H9 (cell line): Measurements from ENCODE around the gene DPYSL3. TPM values are rescaled to one million over a fixed set of nuclear protein-coding genes. Genes with fewer than 3 reads are reported as not detected.

Experiments used
- DNase-seq: peaks from one replicate; pipeline ENCODE4 v3.0.0-alpha.2; 2017
- H2AFZ ChIP-seq: one replicate; pipeline ENCODE4 v1.6.1; 2013; ENCODE audit warnings: mild to moderate bottlenecking, low read length, control low read depth, moderate library complexity
- H2AK5ac ChIP-seq: 2 replicates; pipeline ENCODE4 v1.6.1; 2013; ENCODE audit warnings: low read length, control low read depth, mixed read lengths; ENCODE audit not compliant: insufficient read length
- H2BK120ac ChIP-seq: one replicate; pipeline ENCODE4 v1.6.1; 2013; ENCODE audit warnings: low read depth, mild to moderate bottlenecking, low read length, control low read depth, inconsistent platforms; ENCODE audit not compliant: poor library complexity, severe bottlenecking
- H2BK12ac ChIP-seq: 2 replicates; pipeline ENCODE4 v1.6.1; 2013; ENCODE audit warnings: low read length, control low read depth, mixed read lengths, low read depth; ENCODE audit not compliant: insufficient read length
- H2BK15ac ChIP-seq: 2 replicates; pipeline ENCODE4 v1.6.1; 2013; ENCODE audit warnings: low read depth, low read length, control low read depth
- H2BK20ac ChIP-seq: one replicate; pipeline ENCODE4 v1.6.1; 2013; ENCODE audit warnings: low read depth, mild to moderate bottlenecking, low read length, control low read depth, inconsistent platforms; ENCODE audit not compliant: poor library complexity, severe bottlenecking
- H2BK5ac ChIP-seq: 2 replicates; pipeline ENCODE4 v1.6.1; 2013; ENCODE audit warnings: low read length, control low read depth, mixed read lengths; ENCODE audit not compliant: insufficient read length
- H3K14ac ChIP-seq: 2 replicates; pipeline ENCODE4 v1.6.1; 2013; ENCODE audit warnings: low read length, control low read depth; ENCODE audit not compliant: insufficient read depth
- H3K18ac ChIP-seq: 2 replicates; pipeline ENCODE4 v1.6.1; 2013; ENCODE audit warnings: low read depth, mild to moderate bottlenecking, mixed read lengths, low read length, control low read depth; ENCODE audit not compliant: insufficient read length
- H3K23ac ChIP-seq: 2 replicates; pipeline ENCODE4 v1.6.1; 2013; ENCODE audit warnings: low read length, control low read depth, mixed read lengths, low read depth; ENCODE audit not compliant: insufficient read length
- H3K23me2 ChIP-seq: 2 replicates; pipeline ENCODE4 v1.6.1; 2013; ENCODE audit warnings: low read depth, mild to moderate bottlenecking, mixed read lengths, low read length, control low read depth; ENCODE audit not compliant: insufficient read length, poor library complexity, severe bottlenecking
- H3K27ac ChIP-seq: 2 replicates; pipeline ENCODE4 v1.5.1; 2013; ENCODE audit warnings: low read length, control low read depth, mixed read lengths, low read depth; ENCODE audit not compliant: insufficient read length
- H3K27me3 ChIP-seq: 2 replicates; pipeline ENCODE4 v1.6.1; 2013; ENCODE audit warnings: low read length, control low read depth, inconsistent platforms; ENCODE audit not compliant: insufficient read depth
- H3K4ac ChIP-seq: 2 replicates; pipeline ENCODE4 v1.6.1; 2013; ENCODE audit warnings: low read depth, mild to moderate bottlenecking, control low read depth, inconsistent platforms, low read length, moderate library complexity
- H3K4me1 ChIP-seq: 2 replicates; pipeline ENCODE4 v1.6.1; 2013; ENCODE audit warnings: low read length, control low read depth, inconsistent platforms; ENCODE audit not compliant: insufficient read depth
- H3K4me2 ChIP-seq: 2 replicates; pipeline ENCODE4 v1.6.1; 2013; ENCODE audit warnings: low read length, control low read depth, mixed read lengths; ENCODE audit not compliant: insufficient read length, insufficient read depth
- H3K56ac ChIP-seq: 2 replicates; pipeline ENCODE4 v1.6.1; 2013; ENCODE audit warnings: low read depth, mild to moderate bottlenecking, mixed read lengths, low read length, control low read depth; ENCODE audit not compliant: insufficient read length
- H3K79me1 ChIP-seq: 2 replicates; pipeline ENCODE4 v1.6.1; 2013; ENCODE audit warnings: low read depth, mild to moderate bottlenecking, moderate library complexity, low read length, control low read depth, inconsistent platforms; ENCODE audit not compliant: insufficient read depth, poor library complexity, severe bottlenecking
- H3K79me2 ChIP-seq: 2 replicates; pipeline ENCODE4 v1.6.1; 2013; ENCODE audit warnings: low read length, control low read depth, inconsistent platforms; ENCODE audit not compliant: insufficient read depth
- H3K9ac ChIP-seq: 2 replicates; pipeline ENCODE4 v1.6.1; 2013; ENCODE audit warnings: low read length, control low read depth, mixed read lengths; ENCODE audit not compliant: insufficient read length; ENCODE audit errors: extremely low read depth
- H3K9me3 ChIP-seq: one replicate; pipeline ENCODE4 v1.6.1; 2013; ENCODE audit warnings: low read depth, low read length, inconsistent platforms; ENCODE audit not compliant: control insufficient read depth
- H3T11ph ChIP-seq: one replicate; pipeline ENCODE4 v1.6.1; 2013; ENCODE audit warnings: mild to moderate bottlenecking, low read length, control low read depth, inconsistent platforms
- H4K20me1 ChIP-seq: one replicate; pipeline ENCODE4 v1.6.1; 2013; ENCODE audit not compliant: control insufficient read depth, insufficient read length, insufficient read depth
- H4K5ac ChIP-seq: 2 replicates; pipeline ENCODE4 v1.6.1; 2013; ENCODE audit warnings: low read depth, mild to moderate bottlenecking, mixed read lengths, low read length, control low read depth; ENCODE audit not compliant: insufficient read length
- H4K8ac ChIP-seq: replicated peaks from 2 replicates; pipeline ENCODE4 v1.6.1; 2013; ENCODE audit warnings: low read length, control low read depth, mixed read lengths, low read depth; ENCODE audit not compliant: insufficient read length
- H4K91ac ChIP-seq: 2 replicates; pipeline ENCODE4 v1.6.1; 2013; ENCODE audit warnings: low read depth, mild to moderate bottlenecking, moderate library complexity, mixed read lengths, low read length, control low read depth; ENCODE audit not compliant: insufficient read length
- H3K27ac Mint-ChIP-seq, 3 experiments: 2 replicates in 2 of 3; 3 replicates in 1 of 3; pipeline ENCODE4 v1.8.0; 2020 to 2021; ENCODE audit warnings: mixed read lengths in 3 of 3, mild to moderate bottlenecking in 1 of 3, moderate library complexity in 1 of 3
- H3K27me3 Mint-ChIP-seq: 2 replicates; pipeline ENCODE4 v1.8.0; 2021; ENCODE audit warnings: low read depth, mild to moderate bottlenecking, moderate library complexity, mixed read lengths
- H3K36me3 Mint-ChIP-seq, 3 experiments: 2 replicates in 2 of 3; 3 replicates in 1 of 3; pipeline ENCODE4 v1.8.0; 2020 to 2021; ENCODE audit warnings: low read depth in 3 of 3, mixed read lengths in 3 of 3; ENCODE audit not compliant: insufficient read depth in 1 of 3
- H3K4me1 Mint-ChIP-seq, 2 experiments: 2 replicates each; pipeline ENCODE4 v1.8.0; 2020; ENCODE audit warnings: mixed read lengths in 2 of 2
- H3K4me3 Mint-ChIP-seq, 2 experiments: 2 replicates in 1 of 2; 3 replicates in 1 of 2; pipeline ENCODE4 v1.8.0; 2020 to 2021; ENCODE audit warnings: mild to moderate bottlenecking in 2 of 2, mixed read lengths in 2 of 2, moderate library complexity in 1 of 2
- H3K9me3 Mint-ChIP-seq, 2 experiments: 2 replicates in 1 of 2; 3 replicates in 1 of 2; pipeline ENCODE4 v1.8.0; 2020; ENCODE audit warnings: mild to moderate bottlenecking in 2 of 2, mixed read lengths in 2 of 2, moderate library complexity in 1 of 2
- CTCF ChIP-seq: fragments of 200-600 bp; sonication (generic); conservative IDR thresholded peaks from 3 replicates; pipeline ENCODE4 v1.8.0; 2021; ENCODE audit warnings: antibody characterized with exemption, mild to moderate bottlenecking
- WGBS: extraction: QIAGEN DNeasy Blood & Tissue Kit; methylation state at CpG from one replicate; pipeline ENCODE4 v1.1.7; 2013; ENCODE audit warnings: missing lambda C conversion rate, low lambda C conversion rate, mixed read lengths; ENCODE audit not compliant: insufficient read length; ENCODE audit errors: extremely low coverage; 5-methylcytosine and 5-hydroxymethylcytosine counted together
- total RNA-seq: library from RNA; stranded (reverse); gene quantifications from 2 replicates; pipeline ENCODE4 v1.2.1, GENCODE V29; 2021

DPYSL3 gene
- total RNA-seq, 1 experiment from 2014 or later: 515 TPM

- no peaks in the 10 kb centered on the region for H4K20me1 ChIP-seq
- H3K36me3 Mint-ChIP-seq: peaks cover 17 to 76% (median 60%) of the 10 kb centered on the region in 3 experiments; a peak in 6 of 7 replicates
Observed at GRCh38 chr5:147439254-147439653, 70.6 kb downstream of the DPYSL3 start.

More at GRCh38 chr5:147439254-147439653, 70.6 kb downstream of the DPYSL3 start:
- Histone ChIP-seq H4K5ac (no peak overlapping the region), H4K91ac (no peak overlapping the region), H3K14ac (no peak overlapping the region), H3K79me1 (peaks cover 8% of the 10 kb centered on the region), H2BK12ac (no peak overlapping the region), H4K8ac (no peak overlapping the region), H3K27ac (no peak overlapping the region), H2BK120ac (no peak overlapping the region), H2BK5ac (no peak overlapping the region), H2AK5ac (no peak overlapping the region), H3K4me2 (no peak overlapping the region), H3K27me3 (no peaks in the 10 kb centered on the region), H3T11ph (no peak overlapping the region), H3K56ac (no peak overlapping the region), H3K4me1 (peaks cover 12% of the 10 kb centered on the region), H2AFZ (no peak overlapping the region), H3K9me3 (no peaks in the 10 kb centered on the region), H2BK15ac (no peak overlapping the region), H3K79me2 (peaks cover 51% of the 10 kb centered on the region; the same call in 1 of the 2 replicates), H3K9ac (no peak overlapping the region), H3K23me2 (no peaks in the 10 kb centered on the region), H2BK20ac (no peak overlapping the region), H3K23ac (no peak overlapping the region), H3K18ac (no peak overlapping the region), H3K4ac (no peak overlapping the region)
- WGBS: no CpG with 5 or more reads among the region's 2 CpGs
- TF ChIP-seq CTCF: no peak
- Mint-ChIP-seq H3K27ac (peak overlapping the region in 2 of 3 experiments; percentile 4 to 13; a peak in 3 of 7 replicates), H3K4me3 (no peak overlapping the region; a peak in 1 of 5 replicates), H3K9me3 (no peaks in the 10 kb centered on the region), H3K27me3 (no peaks in the 10 kb centered on the region), H3K4me1 (peaks cover 70 to 77% of the 10 kb centered on the region in 2 experiments)
- DNase-seq: no peak
